Lung microvascular endothelial cell (primary cell): Measurements from ENCODE around the gene C1QC. TPM values are rescaled to one million over a fixed set of nuclear protein-coding genes. Genes with fewer than 3 reads are reported as not detected.
A peak's percentile ranks its signal among the peaks of the same experiment; 100 is the strongest.

Experiments
- DNase-seq, 2 donors: peaks; one replicate each; pipeline versions ENCODE4 v3.0.0 to v3.0.0-alpha.2; 2010; ENCODE audit warnings: low read depth in 2 of 2
- total RNA-seq: library from RNA; depleted of rRNA; stranded (reverse); fragments of >200 nt; gene quantifications from 2 replicates; pipeline ENCODE4 v1.2.1, GENCODE V29; 2014

C1QC gene
- total RNA-seq, 1 donor from 2014 or later = not detected

- DNase-seq = no peak
Observed at GRCh38 chr1:22619252-22619651, 24.2 kb upstream of the C1QC start.

- no peak for DNase-seq
Observed at GRCh38 chr1:22619798-22620197, 23.6 kb upstream of the C1QC start.

GRCh38 chr1:22621761-22622160, 21.7 kb upstream of the C1QC start:
- no peak for DNase-seq

- DNase-seq = peak; percentile 17
Observed at GRCh38 chr1:22625262-22625925, 18.0 kb upstream of the C1QC start.

- DNase-seq = no peak
Observed at GRCh38 chr1:22626237-22627157, 16.9 kb upstream of the C1QC start.

- DNase-seq = no peak
Observed at GRCh38 chr1:22627331-22627730, 16.1 kb upstream of the C1QC start.

- no peak for DNase-seq
Observed at GRCh38 chr1:22628698-22629444, 14.6 kb upstream of the C1QC start.

- DNase-seq = no peak
Observed at GRCh38 chr1:22629886-22630285, 13.5 kb upstream of the C1QC start.

GRCh38 chr1:22633697-22634463, 9.6 kb upstream of the C1QC start:
- no peak for DNase-seq

- DNase-seq = no peak
Observed at GRCh38 chr1:22635436-22635835, 8.0 kb upstream of the C1QC start.

- no peak for DNase-seq
Observed at GRCh38 chr1:22636353-22636752, 7.1 kb upstream of the C1QC start, which contains the start of gene C1QA. TSS of gene C1QA (plus strand) at chr1:22636628. CDS start at chr1:22637617, 989 bp downstream.

- no peak for DNase-seq
Observed at GRCh38 chr1:22636927-22637326, 6.5 kb upstream of the C1QC start.

- DNase-seq = no peak
Observed at GRCh38 chr1:22637907-22638445, 5.5 kb upstream of the C1QC start.

GRCh38 chr1:22638476-22639234, 4.8 kb upstream of the C1QC start:
- DNase-seq = no peak

- peak in 1 of 2 donors; percentile 32 for DNase-seq
Observed at GRCh38 chr1:22639286-22639685, 4.1 kb upstream of the C1QC start.

GRCh38 chr1:22641247-22641646, 2.2 kb upstream of the C1QC start:
- no peak for DNase-seq

- peak; percentile 44 to 69 for DNase-seq
Observed at GRCh38 chr1:22641906-22642636, 1.4 kb upstream of the C1QC start.

- no peak for DNase-seq
Observed at GRCh38 chr1:22643928-22644327, 495 bp downstream of the C1QC start.

- DNase-seq = no peak
Observed at GRCh38 chr1:22645931-22646330, 2.5 kb downstream of the C1QC start.
